Stimulated activated effector memory CD8-positive, alpha-beta T cell treated with anti-CD3 and anti-CD28 coated beads, Interleukin-12 subunit alpha, Interleukin-12 subunit beta, amount 100 ng/mL, for 72 hours (primary cell): ENCODE measurements around the gene MAPKAP1.
"Not testable (repeated sequence)": the region's sequence is repeated elsewhere in the genome, so short reads cannot be mapped to it uniquely, and the experiment has no call there.

Experiments
- ATAC-seq: fragments of 150-1000 bp; cut with Tn5 transposase; 2 replicates; pipeline ENCODE4 v1.10.0; 2021
- DNase-seq, 2 donors: peaks; one replicate each; pipeline ENCODE4 v3.0.0; 2021 to 2022; ENCODE audit warnings: low spot score in 2 of 2
- H3K27ac Mint-ChIP-seq: one replicate; pipeline ENCODE4 v1.8.0; 2022; ENCODE audit warnings: mild to moderate bottlenecking, mixed read lengths
- H3K36me3 Mint-ChIP-seq: one replicate; pipeline ENCODE4 v1.8.0; 2022; ENCODE audit warnings: mild to moderate bottlenecking, mixed read lengths
- H3K4me1 Mint-ChIP-seq: one replicate; pipeline ENCODE4 v1.8.0; 2022; ENCODE audit warnings: mixed read lengths
- H3K4me3 Mint-ChIP-seq: one replicate; pipeline ENCODE4 v1.8.0; 2022; ENCODE audit warnings: mild to moderate bottlenecking, mixed read lengths
- H3K9me3 Mint-ChIP-seq: one replicate; pipeline ENCODE4 v1.8.0; 2022; ENCODE audit warnings: mixed read lengths

The MAPKAP1 gene

GRCh38 chr9:125695548-125695947 is 11.5 kb downstream of the MAPKAP1 start:
- H3K9me3 Mint-ChIP-seq, H3K27ac Mint-ChIP-seq, H3K4me3 Mint-ChIP-seq, ATAC-seq, DNase-seq, H3K36me3 Mint-ChIP-seq: not testable (repeated sequence)
- peaks cover 15% of the 10 kb centered on the region for H3K4me1 Mint-ChIP-seq

GRCh38 chr9:125694478-125694877 is 12.5 kb downstream of the MAPKAP1 start:
- Mint-ChIP-seq H3K4me1 (peaks cover 13% of the 10 kb centered on the region), H3K9me3 (no peaks in the 10 kb centered on the region), H3K27ac (no peak overlapping the region), H3K36me3 (peaks cover 6% of the 10 kb centered on the region), H3K4me3 (no peak overlapping the region)
- ATAC-seq (no peak), DNase-seq (no peak)

- not testable (repeated sequence) for H3K9me3 Mint-ChIP-seq, ATAC-seq, H3K36me3 Mint-ChIP-seq, H3K27ac Mint-ChIP-seq, H3K4me3 Mint-ChIP-seq, DNase-seq
- peaks cover 13% of the 10 kb centered on the region for H3K4me1 Mint-ChIP-seq
Measured at GRCh38 chr9:125693492-125693891, 13.5 kb downstream of the MAPKAP1 start.

- ATAC-seq (no peak), DNase-seq (no peak)
- Mint-ChIP-seq H3K4me3 (no peak overlapping the region), H3K4me1 (peaks cover 5% of the 10 kb centered on the region), H3K36me3 (peaks cover 6% of the 10 kb centered on the region), H3K27ac (no peak overlapping the region), H3K9me3 (no peaks in the 10 kb centered on the region)
Measured at GRCh38 chr9:125691869-125692268, 15.1 kb downstream of the MAPKAP1 start.

GRCh38 chr9:125690679-125691078 is 16.3 kb downstream of the MAPKAP1 start:
- H3K4me3 Mint-ChIP-seq = no peak overlapping the region
- H3K27ac Mint-ChIP-seq = no peak overlapping the region
- peaks cover under 1% of the 10 kb centered on the region for H3K36me3 Mint-ChIP-seq
- H3K4me1 Mint-ChIP-seq = no peaks in the 10 kb centered on the region
- DNase-seq (no peak), ATAC-seq (no peak)
- H3K9me3 Mint-ChIP-seq = no peaks in the 10 kb centered on the region

GRCh38 chr9:125687163-125687863 is 19.7 kb downstream of the MAPKAP1 start:
- DNase-seq = no peak
- Mint-ChIP-seq H3K9me3 (no peaks in the 10 kb centered on the region), H3K4me1 (peaks cover 17% of the 10 kb centered on the region), H3K27ac (no peak overlapping the region), H3K4me3 (no peak overlapping the region), H3K36me3 (no peaks in the 10 kb centered on the region)
- ATAC-seq = no peak

GRCh38 chr9:125685167-125685566 is 21.8 kb downstream of the MAPKAP1 start:
- H3K4me3 Mint-ChIP-seq = no peak overlapping the region
- H3K27ac Mint-ChIP-seq = no peak overlapping the region

GRCh38 chr9:125683486-125683885 is 23.5 kb downstream of the MAPKAP1 start:
- H3K9me3 Mint-ChIP-seq = no peaks in the 10 kb centered on the region
- DNase-seq (no peak), ATAC-seq (no peak)
- H3K4me3 Mint-ChIP-seq = no peak overlapping the region
- H3K4me1 Mint-ChIP-seq = peaks cover 22% of the 10 kb centered on the region
- no peak overlapping the region for H3K27ac Mint-ChIP-seq
- H3K36me3 Mint-ChIP-seq = no peaks in the 10 kb centered on the region

More at GRCh38 chr9:125685167-125685566, 21.8 kb downstream of the MAPKAP1 start:
- no peak for ATAC-seq
- DNase-seq = no peak
- H3K4me1 Mint-ChIP-seq = peaks cover 22% of the 10 kb centered on the region
- no peaks in the 10 kb centered on the region for H3K36me3 Mint-ChIP-seq
- no peaks in the 10 kb centered on the region for H3K9me3 Mint-ChIP-seq

GRCh38 chr9:125682340-125682739 is 24.7 kb downstream of the MAPKAP1 start:
- Mint-ChIP-seq H3K9me3 (no peaks in the 10 kb centered on the region), H3K4me1 (peaks cover 22% of the 10 kb centered on the region), H3K4me3 (no peak overlapping the region), H3K27ac (no peak overlapping the region), H3K36me3 (no peaks in the 10 kb centered on the region)
- DNase-seq (no peak), ATAC-seq (no peak)

GRCh38 chr9:125681657-125682056 is 25.4 kb downstream of the MAPKAP1 start:
- DNase-seq (no peak), ATAC-seq (no peak)
- Mint-ChIP-seq H3K4me3 (no peak overlapping the region), H3K27ac (no peak overlapping the region), H3K36me3 (no peaks in the 10 kb centered on the region), H3K9me3 (no peaks in the 10 kb centered on the region), H3K4me1 (peaks cover 22% of the 10 kb centered on the region)

- Mint-ChIP-seq H3K36me3 (no peaks in the 10 kb centered on the region), H3K4me3 (no peak overlapping the region), H3K9me3 (no peaks in the 10 kb centered on the region), H3K4me1 (peaks cover 22% of the 10 kb centered on the region), H3K27ac (no peak overlapping the region)
- ATAC-seq (no peak), DNase-seq (no peak)
Measured at GRCh38 chr9:125681086-125681622, 25.9 kb downstream of the MAPKAP1 start.

- H3K4me1 Mint-ChIP-seq = peaks cover 22% of the 10 kb centered on the region
- H3K9me3 Mint-ChIP-seq = no peaks in the 10 kb centered on the region
- ATAC-seq (no peak), DNase-seq (no peak)
- H3K4me3 Mint-ChIP-seq = no peak overlapping the region
- H3K27ac Mint-ChIP-seq = no peak overlapping the region
- H3K36me3 Mint-ChIP-seq = no peaks in the 10 kb centered on the region
Measured at GRCh38 chr9:125680445-125680844, 26.6 kb downstream of the MAPKAP1 start.

- Mint-ChIP-seq H3K36me3 (no peaks in the 10 kb centered on the region), H3K4me3 (no peak overlapping the region), H3K4me1 (peaks cover 22% of the 10 kb centered on the region), H3K9me3 (no peaks in the 10 kb centered on the region), H3K27ac (no peak overlapping the region)
- ATAC-seq (no peak), DNase-seq (no peak)
Measured at GRCh38 chr9:125679597-125680189, 27.3 kb downstream of the MAPKAP1 start.

- Mint-ChIP-seq H3K27ac (no peak overlapping the region), H3K9me3 (no peaks in the 10 kb centered on the region), H3K4me3 (no peak overlapping the region), H3K4me1 (no peaks in the 10 kb centered on the region), H3K36me3 (peaks cover 6% of the 10 kb centered on the region)
- ATAC-seq = no peak
- no peak for DNase-seq
Measured at GRCh38 chr9:125674981-125675973, 31.7 kb downstream of the MAPKAP1 start.

- Mint-ChIP-seq H3K27ac (no peak overlapping the region), H3K4me3 (no peak overlapping the region), H3K36me3 (peaks cover 16% of the 10 kb centered on the region), H3K9me3 (no peaks in the 10 kb centered on the region), H3K4me1 (no peaks in the 10 kb centered on the region)
- no peak for DNase-seq
- ATAC-seq = no peak
Measured at GRCh38 chr9:125672876-125673275, 34.1 kb downstream of the MAPKAP1 start.
